ENCODE measurements around the gene DROSHA. TPM values are rescaled to one million over a fixed set of nuclear protein-coding genes. Genes with fewer than 3 reads are reported as not detected.
A peak's percentile ranks its signal among the peaks of the same experiment; 100 is the strongest.
"Not testable (repeated sequence)": the region's sequence is repeated elsewhere in the genome, so short reads cannot be mapped to it uniquely, and the experiment has no call there.

Gene DROSHA
- total RNA-seq, 2 donors from 2014 or later, result 71.5 to 105 TPM

GRCh38 chr5:31554552-31554951 lies 22.7 kb upstream of the DROSHA start:
- Mint-ChIP-seq H3K27me3 (no peaks in the 10 kb centered on the region), H3K9me3 (no peaks in the 10 kb centered on the region), H3K4me1 (ENCODE audit: low read depth in 2 of 2) (peaks cover 0 to 3% of the 10 kb centered on the region in 2 donors), H3K27ac (no peak overlapping the region), H3K4me3 (no peak overlapping the region), H3K36me3 (peaks cover 30% of the 10 kb centered on the region)
- ATAC-seq, result no peak
- no peak for DNase-seq (ENCODE audit: low spot score)

- H3K27me3 Mint-ChIP-seq, result no peaks in the 10 kb centered on the region
- ATAC-seq (no peak), DNase-seq (ENCODE audit: low spot score) (no peak)
- H3K9me3 Mint-ChIP-seq, result no peaks in the 10 kb centered on the region
- H3K36me3 Mint-ChIP-seq, result peaks cover 30% of the 10 kb centered on the region
- peak overlapping the region in 1 of 2 donors; percentile 18 for H3K27ac Mint-ChIP-seq
- H3K4me1 Mint-ChIP-seq (ENCODE audit: low read depth in 2 of 2), result peaks cover 0 to 3% of the 10 kb centered on the region in 2 donors
- no peak overlapping the region for H3K4me3 Mint-ChIP-seq
Observed at GRCh38 chr5:31553863-31554262, 22.0 kb upstream of the DROSHA start.

- DNase-seq (ENCODE audit: low spot score), result no peak
- H3K36me3 Mint-ChIP-seq, result peaks cover 37% of the 10 kb centered on the region
- H3K9me3 Mint-ChIP-seq, result no peaks in the 10 kb centered on the region
- no peak overlapping the region for H3K27ac Mint-ChIP-seq
- H3K27me3 Mint-ChIP-seq, result no peaks in the 10 kb centered on the region
- no peak for ATAC-seq
- peaks cover 0 to 3% of the 10 kb centered on the region in 2 donors for H3K4me1 Mint-ChIP-seq (ENCODE audit: low read depth in 2 of 2)
- no peak overlapping the region for H3K4me3 Mint-ChIP-seq
Observed at GRCh38 chr5:31551878-31552277, 20.0 kb upstream of the DROSHA start.

- H3K9me3 Mint-ChIP-seq; H3K27me3 Mint-ChIP-seq; ATAC-seq; H3K4me3 Mint-ChIP-seq; H3K4me1 Mint-ChIP-seq (ENCODE audit: low read depth in 2 of 2); H3K27ac Mint-ChIP-seq; DNase-seq (ENCODE audit: low spot score): not testable (repeated sequence)
- H3K36me3 Mint-ChIP-seq, result peaks cover 44% of the 10 kb centered on the region
Observed at GRCh38 chr5:31549114-31549513, 17.2 kb upstream of the DROSHA start.

- H3K36me3 Mint-ChIP-seq, result peaks cover 8% of the 10 kb centered on the region
- DNase-seq (ENCODE audit: low spot score), result no peak
- H3K4me3 Mint-ChIP-seq, result no peak overlapping the region
- no peak for ATAC-seq
- H3K9me3 Mint-ChIP-seq, result no peaks in the 10 kb centered on the region
- H3K27me3 Mint-ChIP-seq, result no peaks in the 10 kb centered on the region
- peaks cover 14 to 18% of the 10 kb centered on the region in 2 donors for H3K4me1 Mint-ChIP-seq (ENCODE audit: low read depth in 2 of 2)
- H3K27ac Mint-ChIP-seq, result peak overlapping the region in 1 of 2 donors; percentile 12
Observed at GRCh38 chr5:31537851-31538250, 6.0 kb upstream of the DROSHA start.

- Mint-ChIP-seq H3K27ac (peak overlapping the region in 1 of 2 donors; percentile 12), H3K36me3 (peaks cover 4% of the 10 kb centered on the region), H3K9me3 (no peaks in the 10 kb centered on the region), H3K27me3 (no peaks in the 10 kb centered on the region), H3K4me1 (ENCODE audit: low read depth in 2 of 2) (peaks cover 14 to 18% of the 10 kb centered on the region in 2 donors), H3K4me3 (no peak overlapping the region)
- ATAC-seq (no peak), DNase-seq (ENCODE audit: low spot score) (no peak)
Observed at GRCh38 chr5:31537349-31537748, 5.5 kb upstream of the DROSHA start.

- DNase-seq (ENCODE audit: low spot score) (no peak), ATAC-seq (no peak)
- H3K4me3 Mint-ChIP-seq, result no peak overlapping the region
- H3K36me3 Mint-ChIP-seq, result peaks cover 4% of the 10 kb centered on the region
- H3K27ac Mint-ChIP-seq, result no peak overlapping the region
- H3K9me3 Mint-ChIP-seq, result no peaks in the 10 kb centered on the region
- H3K4me1 Mint-ChIP-seq (ENCODE audit: low read depth in 2 of 2), result peaks cover 15 to 19% of the 10 kb centered on the region in 2 donors
- no peaks in the 10 kb centered on the region for H3K27me3 Mint-ChIP-seq
Observed at GRCh38 chr5:31536873-31537272, 5.0 kb upstream of the DROSHA start.

- DNase-seq (ENCODE audit: low spot score) (no peak), ATAC-seq (no peak)
- peaks cover 4% of the 10 kb centered on the region for H3K36me3 Mint-ChIP-seq
- no peaks in the 10 kb centered on the region for H3K9me3 Mint-ChIP-seq
- H3K27me3 Mint-ChIP-seq, result no peaks in the 10 kb centered on the region
- H3K4me3 Mint-ChIP-seq, result peak overlapping the region; percentile 51
- H3K27ac Mint-ChIP-seq, result no peak overlapping the region
- peaks cover 27 to 39% of the 10 kb centered on the region in 2 donors for H3K4me1 Mint-ChIP-seq (ENCODE audit: low read depth in 2 of 2)
Observed at GRCh38 chr5:31534527-31535046, 2.7 kb upstream of the DROSHA start.

GRCh38 chr5:31531543-31531887 lies 378 bp downstream of the DROSHA start:
- peaks cover 19% of the 10 kb centered on the region for H3K36me3 Mint-ChIP-seq
- H3K27me3 Mint-ChIP-seq, result no peaks in the 10 kb centered on the region
- H3K4me3 Mint-ChIP-seq, result peak overlapping the region; percentile 95
- DNase-seq (ENCODE audit: low spot score), result no peak
- no peaks in the 10 kb centered on the region for H3K9me3 Mint-ChIP-seq
- peak; percentile 45 to 48 for ATAC-seq
- H3K4me1 Mint-ChIP-seq (ENCODE audit: low read depth in 2 of 2), result peaks cover 36 to 47% of the 10 kb centered on the region in 2 donors
- peak overlapping the region; percentile 87 to 98 for H3K27ac Mint-ChIP-seq

- H3K4me3 Mint-ChIP-seq, result peak overlapping the region; percentile 95
- H3K27ac Mint-ChIP-seq, result peak overlapping the region; percentile 87 to 98
- DNase-seq (ENCODE audit: low spot score) (no peak), ATAC-seq (no peak)
- H3K9me3 Mint-ChIP-seq, result no peaks in the 10 kb centered on the region
- H3K36me3 Mint-ChIP-seq, result peaks cover 26% of the 10 kb centered on the region
- H3K27me3 Mint-ChIP-seq, result no peaks in the 10 kb centered on the region
- peaks cover 36 to 47% of the 10 kb centered on the region in 2 donors for H3K4me1 Mint-ChIP-seq (ENCODE audit: low read depth in 2 of 2)
Observed at GRCh38 chr5:31530541-31531265, 1.2 kb downstream of the DROSHA start.

- DNase-seq (ENCODE audit: low spot score) (no peak), ATAC-seq (no peak)
- Mint-ChIP-seq H3K9me3 (no peaks in the 10 kb centered on the region), H3K4me1 (ENCODE audit: low read depth in 2 of 2) (peaks cover 2 to 9% of the 10 kb centered on the region in 2 donors), H3K27ac (no peak overlapping the region), H3K36me3 (peaks cover 37% of the 10 kb centered on the region), H3K27me3 (no peaks in the 10 kb centered on the region), H3K4me3 (no peak overlapping the region)
Observed at GRCh38 chr5:31523041-31523440, 8.9 kb downstream of the DROSHA start.

- H3K4me1 Mint-ChIP-seq (ENCODE audit: low read depth in 2 of 2), result peaks cover 0 to 7% of the 10 kb centered on the region in 2 donors
- DNase-seq (ENCODE audit: low spot score) (no peak), ATAC-seq (no peak)
- no peak overlapping the region for H3K4me3 Mint-ChIP-seq
- H3K27me3 Mint-ChIP-seq, result no peaks in the 10 kb centered on the region
- H3K9me3 Mint-ChIP-seq, result no peaks in the 10 kb centered on the region
- H3K36me3 Mint-ChIP-seq, result peaks cover 39% of the 10 kb centered on the region
- H3K27ac Mint-ChIP-seq, result no peak overlapping the region
Observed at GRCh38 chr5:31516802-31517201, 15.1 kb downstream of the DROSHA start.

- Mint-ChIP-seq H3K36me3 (peaks cover 38% of the 10 kb centered on the region), H3K27me3 (no peaks in the 10 kb centered on the region), H3K4me3 (no peak overlapping the region), H3K27ac (no peak overlapping the region), H3K4me1 (ENCODE audit: low read depth in 2 of 2) (peaks cover 0 to 3% of the 10 kb centered on the region in 2 donors), H3K9me3 (no peaks in the 10 kb centered on the region)
- ATAC-seq (no peak), DNase-seq (ENCODE audit: low spot score) (no peak)
Observed at GRCh38 chr5:31511305-31511704, 20.6 kb downstream of the DROSHA start.

GRCh38 chr5:31504529-31504928 lies 27.4 kb downstream of the DROSHA start:
- H3K36me3 Mint-ChIP-seq, result peaks cover 37% of the 10 kb centered on the region
- H3K9me3 Mint-ChIP-seq, result no peaks in the 10 kb centered on the region
- H3K4me1 Mint-ChIP-seq (ENCODE audit: low read depth in 2 of 2), result peaks cover 0 to 2% of the 10 kb centered on the region in 2 donors
- DNase-seq (ENCODE audit: low spot score) (no peak), ATAC-seq (no peak)
- no peak overlapping the region for H3K4me3 Mint-ChIP-seq
- H3K27me3 Mint-ChIP-seq, result no peaks in the 10 kb centered on the region
- no peak overlapping the region for H3K27ac Mint-ChIP-seq
